D721Med (cell line): ENCODE data around the gene KIF6.
A peak's percentile ranks its signal among the peaks of the same experiment; 100 is the strongest.

ENCODE experiments used
- DNase-seq: peaks from one replicate; pipeline ENCODE4 v3.0.0; 2011; ENCODE audit warnings: low spot score; ENCODE audit not compliant: insufficient read length
- FAIRE-seq: peaks from 2 replicates; lab custom pipeline; 2011; peaks lifted over from hg19 to GRCh38; lab: Jason Lieb, UNC
- CTCF ChIP-seq: IDR thresholded peaks from 2 replicates; pipeline ENCODE4 v1.5.1; 2012; ENCODE audit warnings: mild to moderate bottlenecking, control low read depth; ENCODE audit not compliant: insufficient read depth; ENCODE audit errors: missing control alignments

The KIF6 gene

GRCh38 chr6:39353698-39354315 lies 371.4 kb downstream of the KIF6 start:
- no peak for TF ChIP-seq CTCF
- FAIRE-seq = no peak
- DNase-seq = no peak

- FAIRE-seq = no peak
- no peak for DNase-seq
- no peak for TF ChIP-seq CTCF
Observed at GRCh38 chr6:39350723-39351505, 374.3 kb downstream of the KIF6 start.

- TF ChIP-seq CTCF = no peak
- FAIRE-seq = no peak
- no peak for DNase-seq
Observed at GRCh38 chr6:39348740-39349139, 376.5 kb downstream of the KIF6 start.

GRCh38 chr6:39347906-39348585 lies 377.2 kb downstream of the KIF6 start:
- FAIRE-seq (no peak), DNase-seq (peak; percentile 88)
- peak; percentile 81 for TF ChIP-seq CTCF

GRCh38 chr6:39347206-39347605 lies 378.0 kb downstream of the KIF6 start:
- no peak for TF ChIP-seq CTCF
- DNase-seq (no peak), FAIRE-seq (no peak)

GRCh38 chr6:39344821-39345280 lies 380.4 kb downstream of the KIF6 start:
- FAIRE-seq (no peak), DNase-seq (no peak)

More at GRCh38 chr6:39344821-39345280, 380.4 kb downstream of the KIF6 start:
- TF ChIP-seq CTCF = no peak
